H9 (cell line): ENCODE results near the gene TSACC. TPM values are rescaled to one million over a fixed set of nuclear protein-coding genes. Genes with fewer than 3 reads are reported as not detected.
A peak's percentile ranks its signal among the peaks of the same experiment; 100 is the strongest.

Experiments used
- DNase-seq: peaks from one replicate; pipeline ENCODE4 v3.0.0-alpha.2; 2017
- H2AFZ ChIP-seq: one replicate; pipeline ENCODE4 v1.6.1; 2013; ENCODE audit warnings: mild to moderate bottlenecking, low read length, control low read depth, moderate library complexity
- H2AK5ac ChIP-seq: 2 replicates; pipeline ENCODE4 v1.6.1; 2013; ENCODE audit warnings: low read length, control low read depth, mixed read lengths; ENCODE audit not compliant: insufficient read length
- H2BK120ac ChIP-seq: one replicate; pipeline ENCODE4 v1.6.1; 2013; ENCODE audit warnings: low read depth, mild to moderate bottlenecking, low read length, control low read depth, inconsistent platforms; ENCODE audit not compliant: poor library complexity, severe bottlenecking
- H2BK12ac ChIP-seq: 2 replicates; pipeline ENCODE4 v1.6.1; 2013; ENCODE audit warnings: low read length, control low read depth, mixed read lengths, low read depth; ENCODE audit not compliant: insufficient read length
- H2BK15ac ChIP-seq: 2 replicates; pipeline ENCODE4 v1.6.1; 2013; ENCODE audit warnings: low read depth, low read length, control low read depth
- H2BK20ac ChIP-seq: one replicate; pipeline ENCODE4 v1.6.1; 2013; ENCODE audit warnings: low read depth, mild to moderate bottlenecking, low read length, control low read depth, inconsistent platforms; ENCODE audit not compliant: poor library complexity, severe bottlenecking
- H2BK5ac ChIP-seq: 2 replicates; pipeline ENCODE4 v1.6.1; 2013; ENCODE audit warnings: low read length, control low read depth, mixed read lengths; ENCODE audit not compliant: insufficient read length
- H3K14ac ChIP-seq: 2 replicates; pipeline ENCODE4 v1.6.1; 2013; ENCODE audit warnings: low read length, control low read depth; ENCODE audit not compliant: insufficient read depth
- H3K18ac ChIP-seq: 2 replicates; pipeline ENCODE4 v1.6.1; 2013; ENCODE audit warnings: low read depth, mild to moderate bottlenecking, mixed read lengths, low read length, control low read depth; ENCODE audit not compliant: insufficient read length
- H3K23ac ChIP-seq: 2 replicates; pipeline ENCODE4 v1.6.1; 2013; ENCODE audit warnings: low read length, control low read depth, mixed read lengths, low read depth; ENCODE audit not compliant: insufficient read length
- H3K23me2 ChIP-seq: 2 replicates; pipeline ENCODE4 v1.6.1; 2013; ENCODE audit warnings: low read depth, mild to moderate bottlenecking, mixed read lengths, low read length, control low read depth; ENCODE audit not compliant: insufficient read length, poor library complexity, severe bottlenecking
- H3K27ac ChIP-seq: 2 replicates; pipeline ENCODE4 v1.5.1; 2013; ENCODE audit warnings: low read length, control low read depth, mixed read lengths, low read depth; ENCODE audit not compliant: insufficient read length
- H3K27me3 ChIP-seq: 2 replicates; pipeline ENCODE4 v1.6.1; 2013; ENCODE audit warnings: low read length, control low read depth, inconsistent platforms; ENCODE audit not compliant: insufficient read depth
- H3K4ac ChIP-seq: 2 replicates; pipeline ENCODE4 v1.6.1; 2013; ENCODE audit warnings: low read depth, mild to moderate bottlenecking, control low read depth, inconsistent platforms, low read length, moderate library complexity
- H3K4me1 ChIP-seq: 2 replicates; pipeline ENCODE4 v1.6.1; 2013; ENCODE audit warnings: low read length, control low read depth, inconsistent platforms; ENCODE audit not compliant: insufficient read depth
- H3K4me2 ChIP-seq: 2 replicates; pipeline ENCODE4 v1.6.1; 2013; ENCODE audit warnings: low read length, control low read depth, mixed read lengths; ENCODE audit not compliant: insufficient read length, insufficient read depth
- H3K56ac ChIP-seq: 2 replicates; pipeline ENCODE4 v1.6.1; 2013; ENCODE audit warnings: low read depth, mild to moderate bottlenecking, mixed read lengths, low read length, control low read depth; ENCODE audit not compliant: insufficient read length
- H3K79me1 ChIP-seq: 2 replicates; pipeline ENCODE4 v1.6.1; 2013; ENCODE audit warnings: low read depth, mild to moderate bottlenecking, moderate library complexity, low read length, control low read depth, inconsistent platforms; ENCODE audit not compliant: insufficient read depth, poor library complexity, severe bottlenecking
- H3K79me2 ChIP-seq: 2 replicates; pipeline ENCODE4 v1.6.1; 2013; ENCODE audit warnings: low read length, control low read depth, inconsistent platforms; ENCODE audit not compliant: insufficient read depth
- H3K9ac ChIP-seq: 2 replicates; pipeline ENCODE4 v1.6.1; 2013; ENCODE audit warnings: low read length, control low read depth, mixed read lengths; ENCODE audit not compliant: insufficient read length; ENCODE audit errors: extremely low read depth
- H3K9me3 ChIP-seq: one replicate; pipeline ENCODE4 v1.6.1; 2013; ENCODE audit warnings: low read depth, low read length, inconsistent platforms; ENCODE audit not compliant: control insufficient read depth
- H3T11ph ChIP-seq: one replicate; pipeline ENCODE4 v1.6.1; 2013; ENCODE audit warnings: mild to moderate bottlenecking, low read length, control low read depth, inconsistent platforms
- H4K20me1 ChIP-seq: one replicate; pipeline ENCODE4 v1.6.1; 2013; ENCODE audit not compliant: control insufficient read depth, insufficient read length, insufficient read depth
- H4K5ac ChIP-seq: 2 replicates; pipeline ENCODE4 v1.6.1; 2013; ENCODE audit warnings: low read depth, mild to moderate bottlenecking, mixed read lengths, low read length, control low read depth; ENCODE audit not compliant: insufficient read length
- H4K8ac ChIP-seq: replicated peaks from 2 replicates; pipeline ENCODE4 v1.6.1; 2013; ENCODE audit warnings: low read length, control low read depth, mixed read lengths, low read depth; ENCODE audit not compliant: insufficient read length
- H4K91ac ChIP-seq: 2 replicates; pipeline ENCODE4 v1.6.1; 2013; ENCODE audit warnings: low read depth, mild to moderate bottlenecking, moderate library complexity, mixed read lengths, low read length, control low read depth; ENCODE audit not compliant: insufficient read length
- H3K27ac Mint-ChIP-seq, 3 experiments: 2 replicates in 2 of 3; 3 replicates in 1 of 3; pipeline ENCODE4 v1.8.0; 2020 to 2021; ENCODE audit warnings: mixed read lengths in 3 of 3, mild to moderate bottlenecking in 1 of 3, moderate library complexity in 1 of 3
- H3K27me3 Mint-ChIP-seq: 2 replicates; pipeline ENCODE4 v1.8.0; 2021; ENCODE audit warnings: low read depth, mild to moderate bottlenecking, moderate library complexity, mixed read lengths
- H3K36me3 Mint-ChIP-seq, 3 experiments: 2 replicates in 2 of 3; 3 replicates in 1 of 3; pipeline ENCODE4 v1.8.0; 2020 to 2021; ENCODE audit warnings: low read depth in 3 of 3, mixed read lengths in 3 of 3; ENCODE audit not compliant: insufficient read depth in 1 of 3
- H3K4me1 Mint-ChIP-seq, 2 experiments: 2 replicates each; pipeline ENCODE4 v1.8.0; 2020; ENCODE audit warnings: mixed read lengths in 2 of 2
- H3K4me3 Mint-ChIP-seq, 2 experiments: 2 replicates in 1 of 2; 3 replicates in 1 of 2; pipeline ENCODE4 v1.8.0; 2020 to 2021; ENCODE audit warnings: mild to moderate bottlenecking in 2 of 2, mixed read lengths in 2 of 2, moderate library complexity in 1 of 2
- H3K9me3 Mint-ChIP-seq, 2 experiments: 2 replicates in 1 of 2; 3 replicates in 1 of 2; pipeline ENCODE4 v1.8.0; 2020; ENCODE audit warnings: mild to moderate bottlenecking in 2 of 2, mixed read lengths in 2 of 2, moderate library complexity in 1 of 2
- CTCF ChIP-seq: fragments of 200-600 bp; sonication (generic); conservative IDR thresholded peaks from 3 replicates; pipeline ENCODE4 v1.8.0; 2021; ENCODE audit warnings: antibody characterized with exemption, mild to moderate bottlenecking
- WGBS: extraction: QIAGEN DNeasy Blood & Tissue Kit; methylation state at CpG from one replicate; pipeline ENCODE4 v1.1.7; 2013; ENCODE audit warnings: missing lambda C conversion rate, low lambda C conversion rate, mixed read lengths; ENCODE audit not compliant: insufficient read length; ENCODE audit errors: extremely low coverage; 5-methylcytosine and 5-hydroxymethylcytosine counted together
- total RNA-seq: library from RNA; stranded (reverse); gene quantifications from 2 replicates; pipeline ENCODE4 v1.2.1, GENCODE V29; 2021

TSACC gene
- total RNA-seq, 1 experiment from 2014 or later, result 2.3 TPM

DNA sequence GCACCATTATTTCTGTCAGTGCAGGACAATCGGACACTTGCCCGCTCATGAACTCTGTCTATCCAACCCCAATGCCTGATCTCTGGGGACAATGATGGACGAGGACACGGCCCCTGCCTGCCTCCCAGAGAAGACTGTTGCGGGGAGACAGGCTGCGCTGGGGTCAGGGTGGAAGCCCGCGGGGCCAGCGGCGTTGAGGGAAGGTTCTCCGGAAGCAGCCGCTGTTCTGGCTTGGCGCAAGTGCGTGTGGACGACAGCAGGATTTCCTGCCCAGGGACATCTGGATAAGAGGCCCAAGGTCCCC is 49.5 kb downstream of the TSACC start:
- Histone ChIP-seq H2AK5ac (no peak overlapping the region), H2BK15ac (no peak overlapping the region), H2BK20ac (no peak overlapping the region), H3K18ac (no peak overlapping the region), H4K20me1 (no peaks in the 10 kb centered on the region), H3T11ph (no peak overlapping the region), H3K4ac (no peak overlapping the region), H3K9me3 (no peaks in the 10 kb centered on the region), H3K23ac (no peak overlapping the region), H2BK12ac (no peak overlapping the region), H4K8ac (no peak overlapping the region), H3K56ac (no peak overlapping the region), H3K4me1 (peaks cover 1% of the 10 kb centered on the region; the same call in 1 of the 2 replicates), H3K79me2 (no peaks in the 10 kb centered on the region), H3K27ac (no peak overlapping the region), H3K9ac (no peak overlapping the region), H4K91ac (no peak overlapping the region), H3K23me2 (peaks cover 6% of the 10 kb centered on the region), H4K5ac (no peak overlapping the region), H3K79me1 (no peaks in the 10 kb centered on the region), H3K4me2 (peak overlapping the region; percentile 25), H2AFZ (no peak overlapping the region), H3K27me3 (peaks cover 4% of the 10 kb centered on the region; the same call in 1 of the 2 replicates), H2BK120ac (no peak overlapping the region), H2BK5ac (no peak overlapping the region), H3K14ac (no peak overlapping the region)
- no peak for TF ChIP-seq CTCF
- H3K4me1 Mint-ChIP-seq, result peaks cover 49 to 60% of the 10 kb centered on the region in 2 experiments
- H3K27ac Mint-ChIP-seq, result no peak overlapping the region
- no peaks in the 10 kb centered on the region for H3K9me3 Mint-ChIP-seq
- peak overlapping the region; percentile 51 to 56; a peak in 3 of 5 replicates for H3K4me3 Mint-ChIP-seq
- WGBS, result no CpG with 5 or more reads among the region's 15 CpGs
- no peaks in the 10 kb centered on the region; a peak in 2 of 7 replicates for H3K36me3 Mint-ChIP-seq
- no peak for DNase-seq
- H3K27me3 Mint-ChIP-seq, result peaks cover 50% of the 10 kb centered on the region
